DOHH2 (cell line): ENCODE measurements around the gene ACSM3.

Source experiments
- H3F3A ChIP-seq: fragments of 200-600 bp; sonication (generic), shearing (Covaris generic); 2 replicates; pipeline ENCODE4 v1.6.0; 2016; ENCODE audit warnings: antibody characterized with exemption, mild to moderate bottlenecking; ENCODE audit not compliant: control insufficient read depth, insufficient read depth
- H3K27ac ChIP-seq: fragments of 200-600 bp; sonication (generic); 2 replicates; pipeline ENCODE4 v1.5.1; 2014; ENCODE audit warnings: low read depth, mild to moderate bottlenecking, low read length, moderate library complexity
- H3K27me3 ChIP-seq: fragments of 200-600 bp; sonication (generic); 2 replicates; pipeline ENCODE4 v1.6.1; 2014; ENCODE audit warnings: mild to moderate bottlenecking, low read length, mixed read lengths; ENCODE audit not compliant: control insufficient read depth
- H3K36me3 ChIP-seq: fragments of 200-600 bp; sonication (generic); 2 replicates; pipeline ENCODE4 v1.6.1; 2014; ENCODE audit warnings: mild to moderate bottlenecking, low read length, moderate library complexity, mixed read lengths; ENCODE audit not compliant: control insufficient read depth
- H3K4me1 ChIP-seq: fragments of 200-600 bp; sonication (generic); 2 replicates; pipeline ENCODE4 v1.6.1; 2014; ENCODE audit warnings: mild to moderate bottlenecking, low read length, mixed read lengths; ENCODE audit not compliant: control insufficient read depth
- H3K4me2 ChIP-seq: fragments of 200-600 bp; sonication (generic); 2 replicates; pipeline ENCODE4 v1.6.0; 2014; ENCODE audit warnings: mild to moderate bottlenecking, low read length, moderate library complexity
- H3K4me3 ChIP-seq: fragments of 200-600 bp; sonication (generic); 2 replicates; pipeline ENCODE4 v1.5.1; 2014; ENCODE audit warnings: mild to moderate bottlenecking, low read length, mixed read lengths
- H3K79me2 ChIP-seq: fragments of 200-600 bp; sonication (generic); 2 replicates; pipeline ENCODE4 v1.6.1; 2014; ENCODE audit warnings: mild to moderate bottlenecking, low read length, mixed read lengths; ENCODE audit not compliant: control insufficient read depth
- H3K9me2 ChIP-seq: fragments of 200-600 bp; sonication (generic); replicated peaks from 2 replicates; pipeline ENCODE4 v1.6.1; 2014; ENCODE audit warnings: mild to moderate bottlenecking, low read length, mixed read lengths; ENCODE audit not compliant: control insufficient read depth
- H3K9me3 ChIP-seq: fragments of 200-600 bp; sonication (generic); 2 replicates; pipeline ENCODE4 v1.6.1; 2014; ENCODE audit warnings: antibody characterized with exemption, low read length, mixed read lengths; ENCODE audit not compliant: control insufficient read depth, insufficient read depth
- H4K20me1 ChIP-seq: fragments of 200-600 bp; sonication (generic); 2 replicates; pipeline ENCODE4 v1.6.0; 2014; ENCODE audit warnings: low read depth, mild to moderate bottlenecking, antibody characterized with exemption, low read length, moderate library complexity; ENCODE audit not compliant: control insufficient read depth, insufficient read depth
- CTCF ChIP-seq: fragments of 200-600 bp; sonication (generic); IDR thresholded peaks from one replicate; pipeline ENCODE4 v1.5.1; 2014; ENCODE audit warnings: antibody characterized with exemption, mild to moderate bottlenecking, low read depth, low read length; ENCODE audit not compliant: poor library complexity, severe bottlenecking
- EZH2phosphoT487 ChIP-seq: fragments of 200-600 bp; sonication (generic); IDR thresholded peaks from 2 replicates; pipeline ENCODE4 v1.6.1; 2017; ENCODE audit warnings: borderline replicate concordance, mild to moderate bottlenecking, antibody characterized with exemption, low read length, moderate library complexity, mixed read lengths

ACSM3 gene

GRCh38 chr16:20768121-20768520 lies 4.3 kb downstream of the ACSM3 start:
- no peaks in the 10 kb centered on the region for H4K20me1 ChIP-seq
- peaks cover 2% of the 10 kb centered on the region; the same call in 1 of the 2 replicates for H3K9me3 ChIP-seq
- no peaks in the 10 kb centered on the region for H3K9me2 ChIP-seq
- H3K4me1 ChIP-seq, result peaks cover 12% of the 10 kb centered on the region
- no peaks in the 10 kb centered on the region for H3K36me3 ChIP-seq
- H3F3A ChIP-seq, result no peaks in the 10 kb centered on the region
- no peak overlapping the region for H3K4me2 ChIP-seq
- no peaks in the 10 kb centered on the region for H3K79me2 ChIP-seq
- 0 out of 2 replicates have a peak, but pooled peaks cover 3% of the 10 kb centered on the region for H3K27me3 ChIP-seq
- no peak overlapping the region for H3K27ac ChIP-seq
- H3K4me3 ChIP-seq, result no peak overlapping the region
- no peak for TF ChIP-seq CTCF
- no peak for TF ChIP-seq EZH2phosphoT487

- Histone ChIP-seq H3K27ac (no peak overlapping the region), H3K4me3 (no peak overlapping the region), H4K20me1 (no peaks in the 10 kb centered on the region), H3K4me2 (no peak overlapping the region), H3K4me1 (peaks cover 5% of the 10 kb centered on the region), H3K36me3 (no peaks in the 10 kb centered on the region), H3F3A (no peaks in the 10 kb centered on the region), H3K27me3 (0 out of 2 replicates have a peak, but pooled peaks cover 3% of the 10 kb centered on the region), H3K9me3 (no peaks in the 10 kb centered on the region), H3K9me2 (no peaks in the 10 kb centered on the region), H3K79me2 (no peaks in the 10 kb centered on the region)
- TF ChIP-seq EZH2phosphoT487 (no peak), CTCF (no peak)
Measured at GRCh38 chr16:20768818-20769217, 5.0 kb downstream of the ACSM3 start.

- no peaks in the 10 kb centered on the region for H3K4me1 ChIP-seq
- H3K36me3 ChIP-seq, result no peaks in the 10 kb centered on the region
- no peak overlapping the region for H3K27ac ChIP-seq
- no peak overlapping the region for H3K4me3 ChIP-seq
- no peaks in the 10 kb centered on the region for H3K9me2 ChIP-seq
- H4K20me1 ChIP-seq, result no peaks in the 10 kb centered on the region
- H3K4me2 ChIP-seq, result no peak overlapping the region
- H3K27me3 ChIP-seq, result 0 out of 2 replicates have a peak, but pooled peaks cover 3% of the 10 kb centered on the region
- no peaks in the 10 kb centered on the region for H3F3A ChIP-seq
- H3K79me2 ChIP-seq, result no peaks in the 10 kb centered on the region
- TF ChIP-seq CTCF, result no peak
- no peak for TF ChIP-seq EZH2phosphoT487
- no peaks in the 10 kb centered on the region for H3K9me3 ChIP-seq
Measured at GRCh38 chr16:20773679-20774078, 9.9 kb downstream of the ACSM3 start.
